T47D (cell line): ENCODE results near the gene BIRC5.

Experiments used
- DNase-seq, 2 experiments: peaks; one replicate each; pipeline versions ENCODE4 v3.0.0 to v3.0.0-alpha.2; 2011 to 2012; ENCODE audit warnings: low read depth in 1 of 2, low spot score in 1 of 2
- JUND ChIP-seq: IDR thresholded peaks from 2 replicates; pipeline ENCODE4 v1.6.1; 2012; ENCODE audit warnings: low read depth
- in situ Hi-C: cut with HindIII; loops from 2 replicates; pipeline ENCODE4 v1.10.0; 2016; ENCODE audit warnings: low sequenced_read_pairs, low pct_unique_long_range_greater_than_20kb

Gene BIRC5

DNA sequence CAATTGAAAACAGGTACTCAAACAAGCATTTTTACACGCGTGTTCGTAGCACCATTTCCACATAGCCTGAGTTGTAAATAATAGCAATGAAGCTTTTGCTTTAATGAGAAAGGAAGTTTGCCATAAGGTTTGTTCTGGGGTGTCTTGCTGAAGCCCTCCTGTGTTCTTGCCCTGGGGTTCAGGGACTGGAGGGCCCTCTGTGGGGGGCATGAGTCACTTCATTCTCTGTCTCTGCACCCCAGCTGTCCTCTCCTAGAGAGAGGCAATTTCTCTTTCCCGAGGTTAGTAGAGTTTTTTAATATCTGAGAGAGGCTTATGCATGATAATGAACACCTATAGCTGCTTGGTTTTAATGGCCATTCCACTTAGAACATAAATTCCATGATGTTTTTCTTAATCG is 17.3 kb upstream of the BIRC5 start:
- TF ChIP-seq JUND, result no peak

DNA sequence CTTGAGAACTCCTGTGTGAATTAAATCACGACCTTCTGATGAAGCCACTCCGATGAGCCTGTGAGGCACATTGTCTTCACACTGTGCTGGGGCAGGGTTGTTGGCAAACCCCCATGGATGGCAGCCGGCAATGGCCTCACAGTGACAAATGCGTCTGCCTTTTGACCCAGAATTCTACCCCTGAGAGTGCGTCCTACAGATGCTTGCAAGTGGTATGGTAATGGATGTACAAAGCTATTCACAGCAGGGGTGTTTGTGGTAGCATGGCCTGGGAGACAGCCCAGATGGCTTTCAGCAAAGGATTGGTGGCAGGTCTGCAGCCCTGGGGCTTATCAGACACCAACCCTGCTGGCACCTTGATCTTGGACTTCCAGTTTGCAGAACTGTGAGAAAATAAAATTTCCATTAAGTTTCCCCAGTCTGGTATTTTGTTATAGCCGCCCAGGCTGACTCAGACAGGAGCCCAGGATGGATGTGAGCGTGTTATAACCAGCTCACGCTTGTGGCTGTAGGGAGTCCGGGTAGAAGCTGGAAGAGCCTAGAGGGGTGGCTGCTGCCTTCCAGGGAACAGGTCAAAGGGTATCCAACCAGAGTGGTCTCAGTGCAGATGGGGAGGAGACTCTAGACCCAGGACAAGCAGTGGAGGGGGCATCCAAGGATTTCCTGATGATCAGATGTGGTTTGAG is 16.8 kb upstream of the BIRC5 start:
- DNase-seq, result no peak
- in situ Hi-C loops, result no loop called here
- no peak for TF ChIP-seq JUND

More for the DNA sequence above, 17.3 kb upstream of the BIRC5 start:
- in situ Hi-C loops, result no loop called here
- no peak for DNase-seq

DNA sequence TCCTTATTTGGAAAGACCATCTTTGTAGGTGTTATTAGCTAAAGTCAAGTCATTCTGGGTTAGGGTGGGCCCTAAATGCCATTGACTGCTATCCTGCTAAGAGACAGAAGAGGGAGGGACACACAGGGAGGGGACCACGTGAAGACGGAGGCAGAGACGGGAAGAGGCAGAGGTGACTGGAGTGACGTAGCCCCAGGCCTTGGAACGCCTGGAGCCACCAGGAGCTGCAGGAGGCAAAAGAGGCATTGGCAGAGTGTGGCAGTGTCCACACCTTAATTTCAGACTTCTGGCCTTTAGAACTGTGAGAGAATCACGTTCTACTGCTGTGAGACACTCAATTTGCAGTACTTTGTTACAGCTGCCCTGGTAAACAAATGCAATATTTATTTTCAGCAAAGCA is 13.6 kb upstream of the BIRC5 start:
- no peak for TF ChIP-seq JUND
- in situ Hi-C loops, result no loop called here
- DNase-seq, result no peak

DNA sequence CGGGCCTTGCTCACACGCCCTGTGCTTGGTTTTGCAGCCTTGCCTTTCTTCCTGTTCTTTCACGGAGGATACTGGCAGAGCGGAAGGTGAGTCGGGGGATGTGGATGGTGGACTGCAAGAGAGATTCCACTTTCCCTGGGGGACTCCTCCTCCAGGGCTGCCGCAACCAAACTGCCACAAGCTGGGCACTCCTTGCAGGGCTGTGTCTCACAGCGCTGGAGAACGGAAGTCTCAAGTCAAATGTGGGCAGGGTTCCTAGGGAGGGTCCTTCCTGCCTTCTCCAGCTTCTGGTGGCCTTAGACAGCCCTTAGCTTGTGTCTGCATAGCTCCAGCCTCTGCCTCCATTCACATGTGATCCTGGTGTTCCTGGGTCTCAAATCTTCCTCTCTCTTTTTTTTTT is 11.4 kb upstream of the BIRC5 start:
- no peak for TF ChIP-seq JUND
- DNase-seq, result no peak
- in situ Hi-C loops, result no loop called here

DNA sequence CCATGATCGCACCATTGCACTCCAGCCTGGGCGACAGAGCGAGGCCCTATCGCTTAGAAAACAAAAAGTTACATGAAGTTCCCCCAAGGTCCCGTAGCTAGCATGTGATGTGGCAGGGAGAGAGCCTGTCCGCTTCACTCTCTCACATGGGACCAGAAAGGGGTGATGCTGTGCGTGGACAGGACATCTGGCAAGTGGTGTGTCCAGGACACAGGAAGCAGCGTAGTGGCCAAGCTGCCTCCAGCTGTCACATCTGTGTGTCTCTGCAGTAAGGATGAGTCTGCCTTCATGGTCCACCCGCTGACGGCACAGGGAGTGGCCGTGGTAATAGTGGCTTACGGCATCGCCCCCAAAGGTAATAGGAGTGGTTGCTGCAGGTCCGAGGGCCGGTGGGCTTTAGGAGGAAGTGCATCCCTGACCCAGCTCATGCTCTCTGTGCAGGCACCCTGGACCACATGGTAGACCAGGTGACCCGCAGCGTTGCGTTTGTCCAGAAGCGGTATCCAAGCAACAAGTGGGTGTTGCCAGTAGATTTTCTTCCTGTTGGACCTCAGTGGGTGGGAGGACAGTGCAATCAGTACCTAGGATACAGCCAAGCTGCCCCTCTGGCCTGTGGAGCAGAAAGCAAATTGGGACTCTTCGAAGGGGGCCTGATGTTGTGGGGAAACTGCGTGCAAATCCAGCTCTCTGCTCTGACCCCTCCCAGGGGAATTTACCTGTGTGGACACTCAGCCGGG is 9.5 kb upstream of the BIRC5 start:
- TF ChIP-seq JUND, result no peak
- in situ Hi-C loops, result no loop called here
- DNase-seq, result no peak

DNA sequence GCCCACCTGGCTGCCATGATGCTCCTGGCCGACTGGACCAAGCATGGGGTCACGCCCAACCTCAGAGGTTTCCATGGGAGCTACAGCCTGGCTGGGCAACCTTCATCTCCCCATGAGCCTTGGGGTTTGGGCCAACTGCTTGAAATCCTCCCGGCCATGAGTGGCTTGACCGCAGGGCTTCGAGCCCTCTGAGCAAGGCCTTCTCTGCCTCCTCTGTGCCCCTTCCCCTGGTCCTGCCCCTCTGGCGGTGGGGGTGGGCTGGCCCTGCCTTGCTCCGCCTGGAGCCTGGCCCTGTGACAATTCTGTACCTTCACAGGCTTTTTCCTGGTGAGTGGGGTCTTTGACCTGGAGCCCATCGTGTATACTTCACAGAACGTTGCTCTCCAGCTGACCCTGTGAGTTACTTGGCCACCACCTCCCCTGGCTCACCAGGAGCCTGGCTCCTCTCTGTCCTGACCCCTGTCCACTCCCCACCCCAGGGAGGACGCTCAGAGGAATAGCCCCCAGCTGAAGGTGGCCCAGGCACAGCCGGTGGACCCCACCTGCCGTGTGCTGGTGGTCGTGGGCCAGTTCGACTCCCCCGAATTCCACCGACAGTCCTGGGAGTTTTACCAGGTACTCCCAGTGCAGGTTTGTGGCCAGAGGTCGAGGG is 8.8 kb upstream of the BIRC5 start:
- in situ Hi-C loops, result no loop called here
- TF ChIP-seq JUND, result no peak
- DNase-seq, result no peak

DNA sequence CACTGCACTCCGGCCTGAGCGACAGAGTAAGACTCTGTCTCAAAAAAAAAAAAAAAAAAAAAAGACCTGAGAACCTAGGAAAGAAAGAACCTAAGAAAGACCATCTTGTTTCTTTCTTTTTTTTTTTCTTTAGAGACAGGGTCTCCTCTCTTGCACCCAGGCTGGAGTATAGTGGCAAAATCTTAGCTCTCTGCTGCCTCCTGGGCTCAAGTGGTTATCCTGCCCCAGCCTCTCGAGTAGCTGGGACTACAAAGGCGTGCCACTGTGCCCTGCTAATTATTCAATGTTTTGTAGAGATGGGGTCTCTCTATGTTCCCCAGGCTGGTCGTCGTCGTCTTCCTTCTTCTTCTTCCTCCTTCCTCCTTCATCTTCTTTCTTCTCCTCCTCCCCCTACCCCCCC is 7.8 kb upstream of the BIRC5 start:
- in situ Hi-C loops, result no loop called here
- TF ChIP-seq JUND, result no peak
- no peak for DNase-seq

DNA sequence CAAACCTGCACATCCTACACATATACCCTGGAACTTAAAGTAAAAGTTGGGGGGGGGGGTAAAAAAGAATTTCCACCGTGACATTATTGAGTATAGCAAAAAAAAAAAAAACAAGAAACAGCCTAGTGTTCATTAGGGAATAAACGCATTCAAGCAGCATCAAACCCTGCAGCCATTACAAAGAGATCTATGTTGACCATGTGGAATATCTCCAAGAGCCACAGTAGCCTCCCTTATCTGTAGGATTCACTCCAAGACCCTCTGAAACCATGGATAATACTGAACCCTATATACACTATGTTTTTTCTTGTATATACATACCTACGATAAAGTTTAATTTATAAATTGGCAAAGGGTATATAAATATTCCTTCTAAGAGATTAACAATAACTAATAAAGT is 5.6 kb upstream of the BIRC5 start:
- in situ Hi-C loops, result no loop called here

DNA sequence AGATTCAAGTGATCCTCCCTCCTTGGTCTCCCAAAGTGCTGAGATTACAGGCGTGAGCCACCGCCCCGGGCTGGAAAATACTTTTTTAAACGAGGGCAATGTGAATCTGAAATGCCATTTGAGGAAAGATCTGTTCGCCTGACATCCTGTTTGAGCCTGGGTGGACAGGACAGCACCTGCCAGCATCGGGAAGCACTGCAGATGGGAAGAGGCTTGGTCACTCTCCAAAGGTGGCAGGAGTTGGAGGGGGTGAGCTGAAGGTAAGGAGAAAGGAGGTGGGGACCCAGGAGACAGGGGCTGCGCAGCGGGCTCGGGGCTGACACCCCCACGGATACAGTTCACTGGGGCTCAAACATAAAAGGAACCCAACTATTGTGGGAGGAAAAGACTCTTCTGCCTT is 3.9 kb upstream of the BIRC5 start:
- no peak for TF ChIP-seq JUND
- in situ Hi-C loops, result no loop called here
- no peak for DNase-seq

More for the DNA sequence above, 5.6 kb upstream of the BIRC5 start:
- DNase-seq, result no peak
- no peak for TF ChIP-seq JUND

DNA sequence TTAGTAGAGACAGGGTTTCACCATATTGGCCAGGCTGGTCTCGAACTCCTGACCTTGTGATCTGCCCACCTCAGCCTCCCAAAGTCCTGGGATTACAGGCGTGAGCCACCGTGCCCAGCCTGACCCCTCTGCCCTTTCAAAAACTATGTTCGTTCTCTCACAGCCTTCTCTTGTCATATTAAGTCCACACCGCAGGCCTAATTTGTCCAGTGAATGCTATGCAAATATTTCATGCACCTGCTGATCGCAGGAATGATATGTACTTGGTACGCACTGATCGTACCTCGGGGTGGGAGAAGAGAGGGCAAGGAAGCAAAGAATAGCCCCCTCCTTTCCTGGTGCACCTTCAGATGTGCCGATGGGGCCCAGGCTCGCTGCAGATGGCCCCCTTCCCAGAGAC is 3.0 kb upstream of the BIRC5 start:
- peak; percentile 73 to 84 for DNase-seq
- in situ Hi-C loops, result no loop called here
- TF ChIP-seq JUND, result no peak

DNA sequence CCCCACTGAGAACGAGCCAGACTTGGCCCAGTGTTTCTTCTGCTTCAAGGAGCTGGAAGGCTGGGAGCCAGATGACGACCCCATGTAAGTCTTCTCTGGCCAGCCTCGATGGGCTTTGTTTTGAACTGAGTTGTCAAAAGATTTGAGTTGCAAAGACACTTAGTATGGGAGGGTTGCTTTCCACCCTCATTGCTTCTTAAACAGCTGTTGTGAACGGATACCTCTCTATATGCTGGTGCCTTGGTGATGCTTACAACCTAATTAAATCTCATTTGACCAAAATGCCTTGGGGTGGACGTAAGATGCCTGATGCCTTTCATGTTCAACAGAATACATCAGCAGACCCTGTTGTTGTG is 631 bp downstream of the BIRC5 start:
- TF ChIP-seq JUND, result no peak
- in situ Hi-C loops, result no loop called here
- DNase-seq, result no peak

DNA sequence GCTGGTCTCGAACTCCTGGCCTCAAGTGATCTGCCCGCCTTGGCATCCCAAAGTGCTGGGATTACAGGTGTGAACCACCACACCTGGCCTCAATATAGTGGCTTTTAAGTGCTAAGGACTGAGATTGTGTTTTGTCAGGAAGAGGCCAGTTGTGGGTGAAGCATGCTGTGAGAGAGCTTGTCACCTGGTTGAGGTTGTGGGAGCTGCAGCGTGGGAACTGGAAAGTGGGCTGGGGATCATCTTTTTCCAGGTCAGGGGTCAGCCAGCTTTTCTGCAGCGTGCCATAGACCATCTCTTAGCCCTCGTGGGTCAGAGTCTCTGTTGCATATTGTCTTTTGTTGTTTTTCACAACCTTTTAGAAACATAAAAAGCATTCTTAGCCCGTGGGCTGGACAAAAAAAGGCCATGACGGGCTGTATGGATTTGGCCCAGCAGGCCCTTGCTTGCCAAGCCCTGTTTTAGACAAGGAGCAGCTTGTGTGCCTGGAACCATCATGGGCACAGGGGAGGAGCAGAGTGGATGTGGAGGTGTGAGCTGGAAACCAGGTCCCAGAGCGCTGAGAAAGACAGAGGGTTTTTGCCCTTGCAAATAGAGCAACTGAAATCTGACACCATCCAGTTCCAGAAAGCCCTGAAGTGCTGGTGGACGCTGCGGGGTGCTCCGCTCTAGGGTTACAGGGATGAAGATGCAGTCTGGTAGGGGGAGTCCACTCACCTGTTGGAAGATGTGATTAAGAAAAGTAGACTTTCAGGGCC is 5.5 kb downstream of the BIRC5 start:
- DNase-seq, result no peak
- in situ Hi-C loops, result no loop called here
- no peak for TF ChIP-seq JUND

DNA sequence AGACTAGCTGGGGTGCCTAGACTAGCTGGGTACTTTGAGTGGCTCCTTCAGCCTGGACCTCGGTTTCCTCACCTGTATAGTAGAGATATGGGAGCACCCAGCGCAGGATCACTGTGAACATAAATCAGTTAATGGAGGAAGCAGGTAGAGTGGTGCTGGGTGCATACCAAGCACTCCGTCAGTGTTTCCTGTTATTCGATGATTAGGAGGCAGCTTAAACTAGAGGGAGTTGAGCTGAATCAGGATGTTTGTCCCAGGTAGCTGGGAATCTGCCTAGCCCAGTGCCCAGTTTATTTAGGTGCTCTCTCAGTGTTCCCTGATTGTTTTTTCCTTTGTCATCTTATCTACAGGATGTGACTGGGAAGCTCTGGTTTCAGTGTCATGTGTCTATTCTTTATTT is 9.0 kb downstream of the BIRC5 start:
- DNase-seq, result no peak
- TF ChIP-seq JUND, result no peak
- in situ Hi-C loops, result no loop called here
